ENCODE measurements around the gene NEK6. TPM values are rescaled to one million over a fixed set of nuclear protein-coding genes. Genes with fewer than 3 reads are reported as not detected.

The NEK6 gene
- total and polyA plus RNA-seq, 9 of the 15 experiments (the other 6 are each of a cell fraction or from before 2014, with no cell fraction given): 3.1 to 19.0 (median 8.4) TPM

DNA sequence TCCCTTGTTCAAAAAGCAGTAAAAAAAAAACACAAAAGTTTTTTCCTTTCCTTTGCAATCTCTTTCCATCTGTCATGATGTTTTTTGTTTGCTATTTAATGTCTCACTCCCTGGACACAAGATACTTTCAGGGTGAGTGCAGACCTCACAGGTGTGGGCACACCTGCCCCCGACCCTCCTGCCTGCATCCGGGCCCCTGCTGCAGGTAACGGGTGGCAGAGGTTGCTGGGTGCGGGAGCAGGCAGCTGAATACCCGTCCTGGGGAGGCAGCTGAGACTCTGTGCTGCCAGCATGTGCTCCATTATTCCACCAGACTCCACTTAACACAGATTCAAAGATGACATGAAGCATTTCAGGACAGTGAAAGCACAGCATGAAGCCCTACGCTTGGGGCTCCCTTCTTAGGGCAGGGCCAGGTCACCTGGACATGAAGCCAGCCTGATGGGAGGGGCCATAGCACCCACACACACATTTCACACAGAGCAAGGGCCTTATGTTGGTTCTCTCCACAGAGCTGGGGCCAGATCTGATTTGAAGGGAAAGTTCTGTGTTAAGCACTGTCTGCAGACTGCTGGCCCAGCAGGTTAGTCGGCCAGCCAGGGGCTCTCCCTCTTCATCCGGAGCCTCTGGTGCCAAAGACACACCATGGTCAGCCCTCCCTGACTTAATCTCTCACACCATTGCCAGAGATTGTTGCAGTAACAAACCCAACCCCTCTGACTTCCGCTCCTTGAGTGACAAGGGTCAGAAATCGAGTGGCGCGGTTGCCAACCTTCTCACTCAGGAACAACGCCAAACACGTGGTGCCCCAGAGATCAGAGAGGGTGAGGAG lies 13.0 kb downstream of the NEK6 start (continued):
- TF ChIP-seq KDM1A (IDR thresholded peaks at IDR 0.05): no peak
- TF ChIP-seq ZEB2 (IDR thresholded peaks at IDR 0.05): no peak
- no peak for TF ChIP-seq FUS (optimal IDR thresholded peaks at IDR 0.05; ENCODE audit: low read depth, low read length)
- no peak for TF ChIP-seq MBD2 (IDR thresholded peaks at IDR 0.05; ENCODE audit: borderline replicate concordance, low read depth)
- no peak for TF ChIP-seq MXI1 (IDR thresholded peaks at IDR 0.05; ENCODE audit: low read depth, low read length)
- TF ChIP-seq, protein P1, sequence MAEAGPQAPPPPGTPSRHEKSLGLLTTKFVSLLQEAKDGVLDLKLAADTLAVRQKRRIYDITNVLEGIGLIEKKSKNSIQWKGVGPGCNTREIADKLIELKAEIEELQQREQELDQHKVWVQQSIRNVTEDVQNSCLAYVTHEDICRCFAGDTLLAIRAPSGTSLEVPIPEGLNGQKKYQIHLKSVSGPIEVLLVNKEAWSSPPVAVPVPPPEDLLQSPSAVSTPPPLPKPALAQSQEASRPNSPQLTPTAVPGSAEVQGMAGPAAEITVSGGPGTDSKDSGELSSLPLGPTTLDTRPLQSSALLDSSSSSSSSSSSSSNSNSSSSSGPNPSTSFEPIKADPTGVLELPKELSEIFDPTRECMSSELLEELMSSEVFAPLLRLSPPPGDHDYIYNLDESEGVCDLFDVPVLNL (CRISPR knock-in tag; IDR thresholded peaks at IDR 0.05; ENCODE audit: low read depth): no peak
- TF ChIP-seq ZBTB8A (IDR thresholded peaks at IDR 0.05; ENCODE audit: partially characterized antibody): no peak
- no peak for TF ChIP-seq ZNF444 (CRISPR knock-in tag; IDR thresholded peaks at IDR 0.05)
- TF ChIP-seq GABPA (tag; conservative IDR thresholded peaks at IDR 0.05; ENCODE audit: low read depth): no peak

DNA sequence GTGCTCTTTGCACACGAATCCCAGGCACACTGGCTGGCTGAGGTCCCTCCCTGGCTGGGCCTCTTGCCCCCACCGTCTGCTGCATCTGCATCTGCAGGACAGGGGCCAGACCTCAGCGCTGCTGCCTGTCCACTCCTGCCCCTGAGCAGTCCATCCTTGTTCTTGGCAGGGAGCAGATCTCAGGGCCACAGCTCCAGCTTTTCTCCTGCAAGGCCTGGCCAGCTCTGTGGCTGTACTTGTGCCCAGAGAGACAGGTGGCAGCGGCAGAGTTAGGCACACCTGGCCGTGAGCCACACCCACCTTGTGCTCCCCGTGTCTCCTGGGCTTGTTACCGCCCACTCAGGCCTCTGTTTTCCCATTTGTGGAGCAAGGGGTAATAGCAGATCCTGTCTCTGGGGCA lies 13.9 kb downstream of the NEK6 start:
- Histone ChIP-seq H3K9me3 (replicated peaks; ENCODE audit: control insufficient read depth, insufficient read depth, low read depth, low read length) (no peaks in the 10 kb centered on the region), H3K4me2 (ENCODE audit: insufficient read depth, low read length) (no peak overlapping the region), H3K9me1 (ENCODE audit: control insufficient read depth, insufficient read depth, low read length) (no peaks in the 10 kb centered on the region), H3K79me2 (ENCODE audit: control insufficient read depth, insufficient read depth, low read length) (0 out of 3 replicates have a peak, but pooled peaks cover 2% of the 10 kb centered on the region), H3K4me3 (no peak overlapping the region), H3K27me3 (ENCODE audit: control insufficient read depth in 2 of 2, insufficient read depth in 2 of 2, low read length in 2 of 2) (peaks cover 0 to 6% of the 10 kb centered on the region in 2 experiments; a peak in 1 of 5 replicates), H3K9ac (ENCODE audit: insufficient read depth in 1 of 2, low read depth in 2 of 2, low read length in 2 of 2) (peak overlapping the region in 1 of 2 experiments; percentile 29; a peak in 1 of 4 replicates), H2AFZ (ENCODE audit: low read depth, low read length) (no peak overlapping the region), H3K4me1 (replicated peaks in 1 of 2; ENCODE audit: control insufficient read depth in 2 of 2, insufficient read depth in 2 of 2, low read length in 2 of 2) (peaks cover 0 to 10% of the 10 kb centered on the region in 2 experiments; a peak in 1 of 5 replicates), H3K36me3 (ENCODE audit: control insufficient read depth, insufficient read depth, low read length) (no peaks in the 10 kb centered on the region), H4K20me1 (replicated peaks; ENCODE audit: control insufficient read depth, insufficient read depth, low read length) (peaks cover 13% of the 10 kb centered on the region), H3K27ac (ENCODE audit: extremely low read depth, low read depth, low read length) (no peak overlapping the region)
- ATAC-seq: no peak
- in situ Hi-C loops (cut with MboI) (no loop called here), intact Hi-C loops (cut with micrococcal nuclease) (no loop called here)
- WGBS (ENCODE audit: insufficient coverage, low coverage, missing lambda C conversion rate): 47% methylated on average over 6 of the region's 7 CpGs
- DNase-seq (ENCODE audit: extremely low read depth in 1 of 4, low spot score in 3 of 4): no peak
- ChIA-PET CTCF (ENCODE audit: low intra/inter-chr PET ratio) (no interaction called here), POLR2A (no interaction called here)
- no peak for FAIRE-seq
- BruUV-seq (replicated peaks): no TSS peak
- no peak for TF ChIP-seq NUFIP1 (IDR thresholded peaks at IDR 0.05; ENCODE audit: partially characterized antibody)
- TF ChIP-seq RAD21 (CRISPR knock-in tag; conservative IDR thresholded peaks at IDR 0.05 in 1 of 2, IDR thresholded peaks at IDR 0.05 in 1 of 2): no peak
- TF ChIP-seq, protein P2, sequence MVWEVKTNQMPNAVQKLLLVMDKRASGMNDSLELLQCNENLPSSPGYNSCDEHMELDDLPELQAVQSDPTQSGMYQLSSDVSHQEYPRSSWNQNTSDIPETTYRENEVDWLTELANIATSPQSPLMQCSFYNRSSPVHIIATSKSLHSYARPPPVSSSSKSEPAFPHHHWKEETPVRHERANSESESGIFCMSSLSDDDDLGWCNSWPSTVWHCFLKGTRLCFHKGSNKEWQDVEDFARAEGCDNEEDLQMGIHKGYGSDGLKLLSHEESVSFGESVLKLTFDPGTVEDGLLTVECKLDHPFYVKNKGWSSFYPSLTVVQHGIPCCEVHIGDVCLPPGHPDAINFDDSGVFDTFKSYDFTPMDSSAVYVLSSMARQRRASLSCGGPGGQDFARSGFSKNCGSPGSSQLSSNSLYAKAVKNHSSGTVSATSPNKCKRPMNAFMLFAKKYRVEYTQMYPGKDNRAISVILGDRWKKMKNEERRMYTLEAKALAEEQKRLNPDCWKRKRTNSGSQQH (CRISPR knock-in tag; IDR thresholded peaks at IDR 0.05): no peak
- TF ChIP-seq SRSF9 (IDR thresholded peaks at IDR 0.05; ENCODE audit: borderline replicate concordance, low read depth, low read length): no peak
- no peak for TF ChIP-seq ARNT (IDR thresholded peaks at IDR 0.05)
- TF ChIP-seq ZNF282 (CRISPR knock-in tag; IDR thresholded peaks at IDR 0.05): no peak
- no peak for TF ChIP-seq PHB (CRISPR knock-in tag; IDR thresholded peaks at IDR 0.05)
- TF ChIP-seq RBFOX2 (IDR thresholded peaks at IDR 0.05; ENCODE audit: low read depth, low read length): no peak
- no peak for TF ChIP-seq ZC3H8 (IDR thresholded peaks at IDR 0.05)
- TF ChIP-seq, protein P3, sequence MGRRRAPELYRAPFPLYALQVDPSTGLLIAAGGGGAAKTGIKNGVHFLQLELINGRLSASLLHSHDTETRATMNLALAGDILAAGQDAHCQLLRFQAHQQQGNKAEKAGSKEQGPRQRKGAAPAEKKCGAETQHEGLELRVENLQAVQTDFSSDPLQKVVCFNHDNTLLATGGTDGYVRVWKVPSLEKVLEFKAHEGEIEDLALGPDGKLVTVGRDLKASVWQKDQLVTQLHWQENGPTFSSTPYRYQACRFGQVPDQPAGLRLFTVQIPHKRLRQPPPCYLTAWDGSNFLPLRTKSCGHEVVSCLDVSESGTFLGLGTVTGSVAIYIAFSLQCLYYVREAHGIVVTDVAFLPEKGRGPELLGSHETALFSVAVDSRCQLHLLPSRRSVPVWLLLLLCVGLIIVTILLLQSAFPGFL (CRISPR knock-in tag; IDR thresholded peaks at IDR 0.05): no peak
- no peak for TF ChIP-seq EP400 (IDR thresholded peaks at IDR 0.05)

All from K562 (cell line).